Fibroblast of lung (primary cell): ENCODE data around the gene CFAP97D1. TPM values are rescaled to one million over a fixed set of nuclear protein-coding genes. Genes with fewer than 3 reads are reported as not detected.
"Not testable (repeated sequence)": the region's sequence is repeated elsewhere in the genome, so short reads cannot be mapped to it uniquely, and the experiment has no call there.

Experiments
- DNase-seq, 2 donors: peaks; one replicate each; pipeline versions ENCODE4 v3.0.0 to v3.0.0-alpha.2; 2010; ENCODE audit warnings: low read depth in 2 of 2
- H2AFZ ChIP-seq: 2 replicates; pipeline ENCODE4 v1.5.1; 2012; ENCODE audit warnings: low read length, control low read depth, inconsistent platforms
- H3K27ac ChIP-seq: 2 replicates; pipeline ENCODE4 v1.5.1; 2011; ENCODE audit warnings: low read length, control low read depth; ENCODE audit not compliant: insufficient read depth
- H3K27me3 ChIP-seq: 2 replicates; pipeline ENCODE4 v1.5.1; 2011; ENCODE audit warnings: mild to moderate bottlenecking, low read length; ENCODE audit not compliant: control insufficient read depth, insufficient read depth
- H3K36me3 ChIP-seq: 2 replicates; pipeline ENCODE4 v1.5.1; 2011; ENCODE audit warnings: low read length; ENCODE audit not compliant: control insufficient read depth, insufficient read depth
- H3K4me1 ChIP-seq: 2 replicates; pipeline ENCODE4 v1.5.1; 2011; ENCODE audit warnings: low read length; ENCODE audit not compliant: control insufficient read depth, insufficient read depth; ENCODE audit errors: extremely low read depth
- H3K4me2 ChIP-seq: 2 replicates; pipeline ENCODE4 v1.5.1; 2011; ENCODE audit warnings: low read length, control low read depth; ENCODE audit not compliant: insufficient read depth; ENCODE audit errors: extremely low read depth
- H3K4me3 ChIP-seq, 4 experiments: fragments of 200-600 bp in 1 of 4; sonication (generic) in 1 of 4; replicated peaks in 1 of 4; 2 replicates each; pipeline ENCODE4 v1.5.1; 2011 to 2016; ENCODE audit warnings: low read length in 4 of 4, low read depth in 3 of 4, mild to moderate bottlenecking in 3 of 4, control low read depth in 2 of 4, inconsistent platforms in 1 of 4, mixed read lengths in 1 of 4; ENCODE audit not compliant: insufficient read depth in 1 of 4; ENCODE audit errors: control extremely low read depth in 1 of 4
- H3K79me2 ChIP-seq: 2 replicates; pipeline ENCODE4 v1.5.1; 2012; ENCODE audit warnings: mild to moderate bottlenecking, low read length, inconsistent platforms; ENCODE audit not compliant: control insufficient read depth, insufficient read depth
- H3K9ac ChIP-seq: 2 replicates; pipeline ENCODE4 v1.5.1; 2011; ENCODE audit warnings: mild to moderate bottlenecking, low read length, control low read depth; ENCODE audit not compliant: insufficient read depth
- H3K9me3 ChIP-seq: 2 replicates; pipeline ENCODE4 v1.5.1; 2012; ENCODE audit warnings: low read depth, low read length; ENCODE audit not compliant: control insufficient read depth, insufficient read depth
- H4K20me1 ChIP-seq: 2 replicates; pipeline ENCODE4 v1.5.1; 2011; ENCODE audit warnings: low read length; ENCODE audit not compliant: control insufficient read depth, insufficient read depth; ENCODE audit errors: extremely low read depth
- EZH2 ChIP-seq: IDR thresholded peaks from 2 replicates; pipeline ENCODE4 v1.5.1; 2012; ENCODE audit warnings: low read length, control low read depth, mild to moderate bottlenecking; ENCODE audit errors: missing control alignments
- polyA plus RNA-seq, 2 donors: library from polyadenylated mRNA; depleted of rRNA in 1 of 2; stranded (reverse) in 1 of 2; unstranded in 1 of 2; fragments of >200 nt; gene quantifications; 2 replicates each; pipeline ENCODE4 v1.2.1, GENCODE V29; 2011 to 2012; ENCODE audit warnings: missing spikeins in 1 of 2
- total RNA-seq: library from RNA; depleted of rRNA; stranded (reverse); fragments of >200 nt; gene quantifications from 2 replicates; pipeline ENCODE4 v1.2.1, GENCODE V29; 2014
- TF ChIP-seq, protein P1 (sequence below), 2 donors: IDR thresholded peaks in 1 of 2; conservative IDR thresholded peaks in 1 of 2; 1 replicate in 1 of 2; 2 replicates in 1 of 2; pipeline ENCODE4 v1.5.1; 2011 to 2012; ENCODE audit warnings: low read length in 2 of 2, control low read depth in 1 of 2, inconsistent platforms in 1 of 2, low read depth in 1 of 2, mild to moderate bottlenecking in 1 of 2

Gene CFAP97D1
- total and polyA plus RNA-seq, 2 donors (not counting 1 experiment from before 2014, with no cell fraction given): under 0.01 to 0.02 TPM

DNA sequence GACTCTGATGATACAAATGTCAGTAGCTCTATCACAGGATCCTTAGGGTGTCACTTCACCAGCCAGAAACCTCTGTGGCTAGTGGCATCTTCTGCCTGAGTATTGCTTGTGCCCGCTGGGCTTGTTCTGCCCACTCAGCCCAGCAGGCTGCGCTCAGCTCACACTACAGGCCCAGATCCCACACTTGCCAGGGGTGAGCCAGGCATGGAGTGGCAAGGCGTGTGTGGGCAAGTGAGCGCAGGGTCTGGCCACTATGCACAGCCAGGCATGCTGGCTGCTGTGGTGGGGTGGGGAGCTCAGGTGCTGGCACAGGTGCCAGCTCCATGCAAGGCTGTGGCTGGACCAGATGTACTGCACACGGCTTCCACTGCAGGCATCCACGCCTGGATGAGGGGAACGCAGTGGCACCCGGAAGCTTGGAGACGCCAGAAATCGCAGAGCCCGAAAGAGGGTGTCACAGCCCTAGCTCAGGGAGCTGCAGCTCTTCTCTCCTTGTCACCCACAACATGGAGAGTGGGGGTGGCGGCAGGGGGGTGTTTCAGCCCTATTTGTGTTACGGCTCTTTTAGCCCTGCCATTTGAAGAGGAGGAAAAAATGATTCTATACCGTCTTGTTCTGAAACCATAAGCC lies 10.2 kb downstream of the CFAP97D1 start:
- Histone ChIP-seq H3K4me3 (no peak overlapping the region), H2AFZ (no peak overlapping the region), H3K4me2 (no peak overlapping the region), H3K27me3 (no peaks in the 10 kb centered on the region), H3K4me1 (no peaks in the 10 kb centered on the region), H3K9me3 (no peaks in the 10 kb centered on the region), H3K79me2 (no peaks in the 10 kb centered on the region), H3K36me3 (no peaks in the 10 kb centered on the region), H4K20me1 (no peaks in the 10 kb centered on the region), H3K9ac (no peak overlapping the region), H3K27ac (no peak overlapping the region)
- no peak for TF ChIP-seq EZH2
- TF ChIP-seq, protein P1, sequence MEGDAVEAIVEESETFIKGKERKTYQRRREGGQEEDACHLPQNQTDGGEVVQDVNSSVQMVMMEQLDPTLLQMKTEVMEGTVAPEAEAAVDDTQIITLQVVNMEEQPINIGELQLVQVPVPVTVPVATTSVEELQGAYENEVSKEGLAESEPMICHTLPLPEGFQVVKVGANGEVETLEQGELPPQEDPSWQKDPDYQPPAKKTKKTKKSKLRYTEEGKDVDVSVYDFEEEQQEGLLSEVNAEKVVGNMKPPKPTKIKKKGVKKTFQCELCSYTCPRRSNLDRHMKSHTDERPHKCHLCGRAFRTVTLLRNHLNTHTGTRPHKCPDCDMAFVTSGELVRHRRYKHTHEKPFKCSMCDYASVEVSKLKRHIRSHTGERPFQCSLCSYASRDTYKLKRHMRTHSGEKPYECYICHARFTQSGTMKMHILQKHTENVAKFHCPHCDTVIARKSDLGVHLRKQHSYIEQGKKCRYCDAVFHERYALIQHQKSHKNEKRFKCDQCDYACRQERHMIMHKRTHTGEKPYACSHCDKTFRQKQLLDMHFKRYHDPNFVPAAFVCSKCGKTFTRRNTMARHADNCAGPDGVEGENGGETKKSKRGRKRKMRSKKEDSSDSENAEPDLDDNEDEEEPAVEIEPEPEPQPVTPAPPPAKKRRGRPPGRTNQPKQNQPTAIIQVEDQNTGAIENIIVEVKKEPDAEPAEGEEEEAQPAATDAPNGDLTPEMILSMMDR (conservative IDR thresholded peaks at IDR 0.05 in 1 of 2, IDR thresholded peaks at IDR 0.05 in 1 of 2; ENCODE audit: low read depth in 1 of 2, low read length in 2 of 2): peak; percentile 14 to 20
- no peak for DNase-seq

DNA sequence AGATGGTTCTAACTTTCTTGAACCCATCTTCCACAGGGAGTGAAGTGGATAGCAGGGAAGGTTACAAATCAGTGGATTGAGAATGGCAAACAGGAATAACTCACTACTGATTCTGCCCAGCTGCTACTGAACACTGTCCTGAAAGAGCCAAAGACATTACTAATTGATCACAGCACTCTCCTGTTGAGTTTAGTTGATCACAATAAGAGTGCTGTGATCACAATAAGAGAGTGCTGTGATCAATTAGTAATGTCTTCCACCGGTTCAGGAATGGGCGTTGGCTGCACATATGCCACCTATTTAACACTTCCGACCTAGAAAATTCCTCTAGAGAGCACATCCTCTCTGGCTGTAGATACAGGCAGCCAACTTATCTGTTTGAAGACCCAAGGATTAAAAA lies 11.4 kb downstream of the CFAP97D1 start:
- Histone ChIP-seq H3K36me3 (no peaks in the 10 kb centered on the region), H3K9ac (no peak overlapping the region), H3K27me3 (no peaks in the 10 kb centered on the region), H4K20me1 (no peaks in the 10 kb centered on the region), H3K4me3 (no peak overlapping the region), H3K79me2 (no peaks in the 10 kb centered on the region), H3K4me1 (no peaks in the 10 kb centered on the region), H3K27ac (no peak overlapping the region), H2AFZ (no peak overlapping the region), H3K9me3 (no peaks in the 10 kb centered on the region), H3K4me2 (no peak overlapping the region)
- TF ChIP-seq, protein P1 (conservative IDR thresholded peaks at IDR 0.05 in 1 of 2, IDR thresholded peaks at IDR 0.05 in 1 of 2; ENCODE audit: low read depth in 1 of 2, low read length in 2 of 2): no peak
- TF ChIP-seq EZH2: no peak
- DNase-seq: peak; percentile 61 to 69

DNA sequence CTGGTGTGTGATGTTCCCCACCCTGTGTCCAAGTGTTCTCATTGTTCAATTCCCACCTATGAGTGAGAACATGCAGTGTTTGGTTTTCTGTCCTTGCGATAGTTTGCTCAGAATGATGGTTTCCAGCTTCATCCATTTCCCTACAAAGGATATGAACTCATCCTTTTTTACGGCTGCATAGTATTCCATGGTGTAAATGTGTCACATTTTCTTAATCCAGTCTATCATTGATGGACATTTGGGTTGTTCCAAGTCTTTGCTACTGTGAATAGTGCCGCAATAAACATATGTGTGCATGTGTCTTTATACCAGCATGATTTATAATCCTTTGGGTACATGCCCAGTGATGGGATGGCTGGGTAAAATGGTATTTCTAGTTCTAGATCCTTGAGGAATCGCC lies 12.4 kb downstream of the CFAP97D1 start:
- not testable (repeated sequence) for H3K27ac ChIP-seq, H3K9ac ChIP-seq, H3K4me2 ChIP-seq, H3K4me3 ChIP-seq, H3K9me3 ChIP-seq, DNase-seq, H2AFZ ChIP-seq, H3K36me3 ChIP-seq, H3K27me3 ChIP-seq, H4K20me1 ChIP-seq, H3K4me1 ChIP-seq, H3K79me2 ChIP-seq

DNA sequence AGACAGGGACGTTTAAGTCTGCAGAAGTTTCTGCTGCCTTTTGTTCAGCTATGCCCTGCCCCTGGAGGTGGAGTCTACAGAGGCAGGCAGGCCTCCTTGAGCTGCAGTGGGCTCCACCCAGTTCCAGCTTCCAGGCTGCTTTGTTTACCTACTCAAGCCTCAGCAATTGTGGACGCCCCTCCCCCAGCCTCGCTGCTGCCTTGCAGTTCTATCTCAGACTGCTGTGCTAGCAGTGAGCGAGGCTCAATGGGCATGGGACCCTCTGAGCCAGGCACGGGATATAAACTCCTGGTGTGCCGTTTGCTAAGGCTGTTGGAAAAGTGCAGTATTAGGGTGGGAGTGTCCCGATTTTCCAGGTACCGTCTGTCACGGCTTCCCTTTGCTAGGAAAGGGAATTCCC lies 17.8 kb downstream of the CFAP97D1 start:
- not testable (repeated sequence) for H3K4me2 ChIP-seq, H3K4me1 ChIP-seq, H3K79me2 ChIP-seq, H3K27ac ChIP-seq, H3K27me3 ChIP-seq, H2AFZ ChIP-seq, H3K4me3 ChIP-seq, DNase-seq, H3K9ac ChIP-seq, H3K9me3 ChIP-seq, H4K20me1 ChIP-seq, H3K36me3 ChIP-seq
